Naive thymus-derived CD8-positive, alpha-beta T cell (primary cell): ENCODE data around the gene SPATA33. TPM values are rescaled to one million over a fixed set of nuclear protein-coding genes. Genes with fewer than 3 reads are reported as not detected.

Source experiments
- ATAC-seq, 2 donors: fragments of 150-1000 bp; cut with Tn5 transposase in 1 of 2; sonication (Bioruptor Pico), chemical (Tn5 transposase) in 1 of 2; 1 replicate in 1 of 2; 2 replicates in 1 of 2; pipeline ENCODE4 v1.10.0; 2021; ENCODE audit warnings: mild to moderate bottlenecking in 2 of 2, moderate library complexity in 2 of 2
- POLR2A ChIA-PET: fragments of 350-600 bp; sonication (Branson Sonifier 250); formaldehyde crosslinking; loops from one replicate; lab custom pipeline; 2021; ENCODE audit warnings: antibody characterized with exemption; lab: Charles Lee
- DNase-seq, 10 donors: peaks; one replicate each; pipeline versions ENCODE4 v3.0.0 to v3.0.0-alpha.2; 2020 to 2022
- H3K27ac Mint-ChIP-seq, 10 donors: one replicate each; pipeline ENCODE4 v1.8.0; 2020 to 2022; ENCODE audit warnings: mild to moderate bottlenecking in 10 of 10, mixed read lengths in 10 of 10, moderate library complexity in 4 of 10, inconsistent platforms in 1 of 10
- H3K27me3 Mint-ChIP-seq, 5 donors: one replicate each; pipeline ENCODE4 v1.8.0; 2021 to 2022; ENCODE audit warnings: mixed read lengths in 5 of 5
- H3K36me3 Mint-ChIP-seq, 3 donors: one replicate each; pipeline ENCODE4 v1.8.0; 2020 to 2022; ENCODE audit warnings: mixed read lengths in 3 of 3, mild to moderate bottlenecking in 2 of 3, inconsistent platforms in 1 of 3
- H3K4me1 Mint-ChIP-seq, 4 donors: one replicate each; pipeline ENCODE4 v1.8.0; 2021 to 2022; ENCODE audit warnings: mixed read lengths in 4 of 4
- H3K4me3 Mint-ChIP-seq, 10 donors: one replicate each; pipeline ENCODE4 v1.8.0; 2020 to 2022; ENCODE audit warnings: mild to moderate bottlenecking in 10 of 10, mixed read lengths in 10 of 10, moderate library complexity in 6 of 10, inconsistent platforms in 1 of 10
- H3K9me3 Mint-ChIP-seq, 9 donors: one replicate each; pipeline ENCODE4 v1.8.0; 2020 to 2022; ENCODE audit warnings: mixed read lengths in 9 of 9, mild to moderate bottlenecking in 3 of 9, inconsistent platforms in 1 of 9, moderate library complexity in 1 of 9
- polyA plus RNA-seq, 3 donors: library from polyadenylated mRNA; unstranded; fragments of 300-500 nt; fragmentation: Illumina TruSeq; gene quantifications; one replicate each; pipeline ENCODE4 v1.2.3, GENCODE V29; 2021
- total RNA-seq, 8 experiments: library from RNA in 2 of 8; stranded (reverse) in 2 of 8; gene quantifications; one replicate each; pipeline ENCODE4 v1.2.3 and lab custom pipeline; 2021 to 2026

SPATA33 gene
- total and polyA plus RNA-seq, 5 experiments from 2014 or later, result 1.7 to 7.7 (median 3.0) TPM

DNA sequence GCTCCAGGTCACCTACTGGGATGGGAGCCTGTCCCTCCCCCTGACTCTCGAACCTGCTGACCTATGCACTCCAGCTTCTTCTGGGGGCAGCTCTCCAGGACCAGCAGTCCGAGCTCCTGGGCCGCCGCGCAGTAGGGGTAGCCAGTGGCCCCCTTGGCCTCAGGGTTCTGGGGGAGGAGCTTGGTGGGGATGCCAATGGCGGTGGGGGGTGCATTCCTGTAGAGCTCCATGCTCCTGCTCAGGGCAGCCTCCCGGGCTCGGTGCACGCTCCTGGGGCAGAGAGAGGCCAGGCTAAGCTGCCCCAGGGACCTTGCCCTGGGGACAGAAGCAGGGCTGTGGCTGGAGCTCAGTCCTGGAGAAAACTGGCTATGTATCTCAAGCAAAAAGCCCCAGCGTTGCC is 51.5 kb downstream of the SPATA33 start:
- ATAC-seq (no peak), DNase-seq (no peak)
- Mint-ChIP-seq H3K4me1 (peaks cover 4 to 14% (median 8%) of the 10 kb centered on the region in 4 donors), H3K27me3 (no peaks in the 10 kb centered on the region), H3K27ac (no peak overlapping the region), H3K9me3 (no peaks in the 10 kb centered on the region), H3K4me3 (peak overlapping the region in 1 of 10 donors; percentile 14), H3K36me3 (peaks cover 0 to 4% (median 0%) of the 10 kb centered on the region in 3 donors)
- POLR2A ChIA-PET, result interaction anchor here (0.6 to 17.7 kb wide), 5 partner anchors 8 to 108 kb away, joined by 3 to 262 read pairs (median 3); partner anchors contain the start of genes SPATA2L, VPS9D1 and ZNF276

DNA sequence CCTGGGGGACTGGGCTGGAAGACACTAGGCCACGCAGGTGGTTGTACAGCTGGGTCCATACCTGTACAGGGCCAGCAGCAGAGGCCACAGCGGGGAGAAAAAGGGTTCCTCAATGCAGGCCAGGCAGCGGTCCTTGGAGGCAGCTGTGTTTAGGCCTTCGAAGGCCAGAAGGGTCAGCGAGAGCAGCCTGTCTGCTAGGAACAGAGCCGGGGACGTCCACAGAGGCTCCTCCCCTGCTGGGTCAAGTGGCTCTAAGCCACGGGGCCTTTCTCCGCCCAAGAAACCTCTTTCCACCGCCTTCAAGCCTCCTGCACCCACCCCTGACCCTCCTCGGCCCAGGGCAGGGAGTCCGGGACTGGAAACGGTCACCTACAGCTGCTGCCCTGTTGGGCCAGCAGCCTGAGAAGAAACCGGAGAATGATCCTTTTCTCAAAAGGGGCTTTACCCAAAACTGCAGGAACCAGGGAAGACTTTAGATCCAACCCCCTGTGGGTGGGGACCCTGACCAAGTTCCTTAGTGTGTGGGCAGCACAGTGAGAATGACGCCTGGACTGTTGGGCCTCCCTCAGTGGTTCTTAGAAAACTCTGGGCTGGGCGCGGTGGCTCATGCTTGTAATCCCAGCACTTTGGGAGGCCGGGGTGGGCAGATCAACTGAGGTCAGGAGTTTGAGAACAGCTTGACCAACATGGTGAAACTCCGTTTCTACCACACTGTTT is 52.2 kb downstream of the SPATA33 start:
- ATAC-seq, result no peak
- peaks cover 0 to 7% (median 0%) of the 10 kb centered on the region in 3 donors for H3K36me3 Mint-ChIP-seq
- H3K4me3 Mint-ChIP-seq, result peak overlapping the region in 7 of 10 donors; percentile 14 to 49 (median 33)
- H3K27me3 Mint-ChIP-seq, result no peaks in the 10 kb centered on the region
- H3K27ac Mint-ChIP-seq, result peak overlapping the region in 2 of 10 donors; percentile 54 to 59
- peaks cover 4 to 17% (median 8%) of the 10 kb centered on the region in 4 donors for H3K4me1 Mint-ChIP-seq
- H3K9me3 Mint-ChIP-seq, result no peaks in the 10 kb centered on the region
- POLR2A ChIA-PET, result interaction anchor here (0.6 to 17.7 kb wide), 6 partner anchors 8 to 154 kb away, joined by 3 to 262 read pairs (median 4); partner anchors contain the start of genes SPATA2L, VPS9D1 and ZNF276
- no peak for DNase-seq

DNA sequence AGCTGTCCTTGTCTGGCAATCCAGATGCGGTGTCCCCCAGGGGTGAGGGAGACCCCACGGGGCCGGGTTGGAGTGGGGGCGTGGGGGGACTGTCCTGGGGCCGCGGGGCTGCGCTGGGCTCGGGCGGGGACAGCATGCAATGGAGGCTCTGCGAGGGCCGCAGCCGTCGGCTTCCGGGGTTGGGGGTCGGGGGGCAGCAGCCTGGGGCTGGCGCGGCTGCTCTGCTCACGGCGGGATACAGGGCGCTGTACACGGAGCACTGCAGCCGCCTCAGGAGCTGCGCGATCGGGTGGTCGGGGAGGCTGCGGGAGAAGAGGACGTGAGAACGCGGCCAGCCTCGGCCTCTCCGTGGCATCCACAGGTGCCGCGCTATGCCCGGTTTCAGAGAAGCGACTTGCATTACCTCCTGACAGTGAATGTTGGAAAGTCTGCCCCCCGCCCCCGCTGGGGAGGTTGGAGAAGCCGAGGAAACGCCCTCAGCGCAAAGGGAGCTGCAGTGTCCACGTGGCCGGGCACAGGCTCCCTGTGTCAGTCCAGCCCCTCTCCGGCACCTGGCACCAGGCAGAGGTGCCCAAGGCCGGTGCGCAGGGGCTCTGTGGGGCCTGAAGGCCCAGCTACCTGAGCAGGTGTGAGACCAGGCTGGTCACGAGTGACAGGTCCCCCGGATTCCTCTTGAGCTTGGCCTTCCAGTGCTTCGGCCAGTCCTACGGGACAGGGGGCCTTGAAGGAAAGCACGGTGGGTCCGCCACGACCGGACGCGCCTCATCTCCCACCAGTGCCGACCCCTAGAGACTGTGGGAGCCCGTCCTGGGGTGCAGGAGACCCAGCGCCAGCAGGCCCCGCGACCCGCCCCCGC is 53.3 kb downstream of the SPATA33 start:
- no peaks in the 10 kb centered on the region for H3K27me3 Mint-ChIP-seq
- H3K4me3 Mint-ChIP-seq, result no peak overlapping the region
- DNase-seq (peak in 1 of 10 donors; percentile 27), ATAC-seq (peak; percentile 2 to 11)
- H3K9me3 Mint-ChIP-seq, result no peaks in the 10 kb centered on the region
- POLR2A ChIA-PET, result interaction anchor here (0.8 to 17.7 kb wide), 6 partner anchors 10 to 153 kb away, joined by 3 to 262 read pairs (median 5); partner anchors contain the start of genes SPATA2L, VPS9D1 and ZNF276
- H3K27ac Mint-ChIP-seq, result no peak overlapping the region
- peaks cover 5 to 14% (median 6%) of the 10 kb centered on the region in 4 donors for H3K4me1 Mint-ChIP-seq
- H3K36me3 Mint-ChIP-seq, result peaks cover 0 to 9% (median 0%) of the 10 kb centered on the region in 3 donors

DNA sequence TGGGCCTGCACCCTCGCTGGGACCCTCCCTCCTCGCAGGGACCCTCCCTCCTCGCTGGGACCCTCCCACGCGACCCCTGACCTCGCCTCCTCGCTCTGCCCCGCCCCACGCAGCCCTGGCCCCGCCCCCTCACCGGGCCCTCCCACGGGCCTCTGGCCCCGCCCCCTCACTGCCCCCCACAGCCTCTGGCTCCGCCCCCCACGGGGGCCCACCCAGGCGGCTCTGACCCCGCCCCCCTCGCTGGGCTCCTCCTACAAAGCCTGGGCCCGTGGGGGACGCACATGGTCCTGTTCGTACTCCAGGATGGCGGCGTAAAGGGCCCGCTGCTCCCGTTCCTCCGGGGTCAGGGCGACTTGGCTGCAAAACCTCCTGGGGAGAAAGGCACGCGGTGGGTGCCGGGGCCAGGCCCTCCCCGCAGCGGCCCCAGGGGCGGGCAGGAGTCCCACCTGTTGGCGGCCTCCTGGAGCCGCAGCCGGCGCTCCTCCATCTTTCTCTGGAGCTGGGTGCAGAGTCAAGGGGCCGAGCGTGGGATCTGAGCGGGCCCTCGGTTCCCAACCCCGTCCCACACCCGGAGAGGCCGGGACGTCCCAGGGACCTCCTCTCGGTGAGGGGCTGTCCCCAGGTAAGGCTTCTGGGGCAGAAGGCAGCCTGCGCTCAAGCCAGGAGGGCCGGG is 54.1 kb downstream of the SPATA33 start:
- H3K4me1 Mint-ChIP-seq, result peaks cover 0 to 10% (median 2%) of the 10 kb centered on the region in 4 donors
- no peaks in the 10 kb centered on the region for H3K9me3 Mint-ChIP-seq
- peak overlapping the region; percentile 46 to 83 (median 69) for H3K4me3 Mint-ChIP-seq
- DNase-seq (peak; percentile 74 to 89 (median 85)), ATAC-seq (peak; percentile 89 to 91)
- no peak overlapping the region for H3K27ac Mint-ChIP-seq
- POLR2A ChIA-PET, result interaction anchor here (0.8 to 17.7 kb wide), 5 partner anchors 10 to 50 kb away, joined by 3 to 262 read pairs (median 5); partner anchors contain the start of genes SPATA2L, VPS9D1 and ZNF276
- H3K36me3 Mint-ChIP-seq, result peaks cover 0 to 9% (median 0%) of the 10 kb centered on the region in 3 donors
- H3K27me3 Mint-ChIP-seq, result no peaks in the 10 kb centered on the region

- no peaks in the 10 kb centered on the region for H3K27me3 Mint-ChIP-seq
- peak overlapping the region; percentile 42 to 83 (median 69) for H3K4me3 Mint-ChIP-seq
- peak in 1 of 2 donors; percentile 1 for ATAC-seq
- no peak for DNase-seq
- POLR2A ChIA-PET, result interaction anchor here (0.8 to 17.7 kb wide), 5 partner anchors 10 to 49 kb away, joined by 3 to 262 read pairs (median 5); partner anchors contain the start of genes SPATA2L, VPS9D1 and ZNF276
- no peaks in the 10 kb centered on the region for H3K9me3 Mint-ChIP-seq
- peaks cover 0 to 11% (median 2%) of the 10 kb centered on the region in 4 donors for H3K4me1 Mint-ChIP-seq
- H3K36me3 Mint-ChIP-seq, result peaks cover 0 to 9% (median 0%) of the 10 kb centered on the region in 3 donors
- peak overlapping the region in 1 of 10 donors; percentile 65 for H3K27ac Mint-ChIP-seq
Observed at GRCh38 chr16:89712274-89712781, 54.7 kb downstream of the SPATA33 start.

DNA sequence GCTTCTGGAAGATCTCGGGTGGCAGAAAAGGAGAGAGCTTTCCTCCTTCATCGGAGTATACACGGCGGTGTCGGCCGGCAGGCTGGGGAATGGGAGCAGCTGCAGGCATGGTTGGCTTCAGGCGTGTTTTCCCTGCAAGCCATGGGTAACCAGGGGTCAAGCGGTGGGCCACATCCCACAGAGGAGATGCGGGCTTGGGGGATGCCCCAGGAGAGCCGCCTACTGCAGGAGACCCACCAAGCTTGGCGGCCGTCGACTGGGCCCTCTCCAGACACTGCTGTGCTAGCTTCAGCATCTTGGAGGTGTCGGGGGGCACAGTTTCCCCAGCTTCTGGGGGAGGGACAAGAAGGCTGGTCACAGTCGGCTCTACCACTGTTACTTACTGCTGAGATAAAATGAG is 58.9 kb downstream of the SPATA33 start:
- Mint-ChIP-seq H3K9me3 (no peaks in the 10 kb centered on the region), H3K27me3 (no peaks in the 10 kb centered on the region), H3K4me3 (no peak overlapping the region), H3K27ac (peak overlapping the region in 1 of 10 donors; percentile 69), H3K4me1 (peaks cover 0 to 29% (median 11%) of the 10 kb centered on the region in 4 donors), H3K36me3 (peaks cover 0 to 9% (median 0%) of the 10 kb centered on the region in 3 donors)
- POLR2A ChIA-PET, result interaction anchor here (0.6 to 17.7 kb wide), 4 partner anchors 5 to 101 kb away, joined by 3 to 262 read pairs (median 133); partner anchors contain the start of genes SPATA2L, VPS9D1 and ZNF276
- DNase-seq, result no peak
- no peak for ATAC-seq

GRCh38 chr16:89716916-89717687 is 59.5 kb downstream of the SPATA33 start:
- Mint-ChIP-seq H3K36me3 (peaks cover 0 to 9% (median 0%) of the 10 kb centered on the region in 3 donors), H3K4me1 (peaks cover 0 to 29% (median 11%) of the 10 kb centered on the region in 4 donors), H3K27me3 (no peaks in the 10 kb centered on the region), H3K4me3 (peak overlapping the region in 1 of 10 donors; percentile 37), H3K27ac (peak overlapping the region in 1 of 10 donors; percentile 77), H3K9me3 (no peaks in the 10 kb centered on the region)
- no peak for DNase-seq
- POLR2A ChIA-PET, result interaction anchor here (0.8 to 13.7 kb wide), 2 partner anchors 10 to 22 kb away, joined by 3 to 262 read pairs; partner anchors contain the start of gene SPATA2L
- no peak for ATAC-seq

GRCh38 chr16:89717688-89718505 is 60.3 kb downstream of the SPATA33 start:
- POLR2A ChIA-PET, result interaction anchor here (0.6 to 13.7 kb wide), 5 partner anchors 10 to 120 kb away, joined by 3 to 262 read pairs (median 3); partner anchors contain the start of gene SPATA2L
- peak overlapping the region in 4 of 10 donors; percentile 11 to 84 (median 70) for H3K27ac Mint-ChIP-seq
- H3K36me3 Mint-ChIP-seq, result peaks cover 3 to 14% (median 4%) of the 10 kb centered on the region in 3 donors
- no peaks in the 10 kb centered on the region for H3K9me3 Mint-ChIP-seq
- peaks cover 5 to 29% (median 15%) of the 10 kb centered on the region in 4 donors for H3K4me1 Mint-ChIP-seq
- DNase-seq, result no peak
- H3K4me3 Mint-ChIP-seq, result peak overlapping the region in 3 of 10 donors; percentile 10 to 34 (median 15)
- H3K27me3 Mint-ChIP-seq, result no peaks in the 10 kb centered on the region
- no peak for ATAC-seq
